ENCODE data around the gene CD248. TPM values are rescaled to one million over a fixed set of nuclear protein-coding genes. Genes with fewer than 3 reads are reported as not detected.

CD248 gene
- total RNA-seq, 1 experiment from 2014 or later: not detected

GRCh38 chr11:66329165-66329673, 12.4 kb upstream of the CD248 start:
- intact Hi-C loops (cut with micrococcal nuclease; ENCODE audit: unreplicated experiment): no loop called here
- H3F3A ChIP-seq (ENCODE audit: insufficient read depth, low read depth): peaks cover 10% of the 10 kb centered on the region; the same call in 1 of the 2 replicates
- no peak overlapping the region for H3K4me2 ChIP-seq
- TF ChIP-seq EZH2 (IDR thresholded peaks at IDR 0.05; ENCODE audit: low read depth) (no peak), CTCF (conservative IDR thresholded peaks at IDR 0.05) (no peak)
- no peak for DNase-seq
- no TSS peak for BruUV-seq (replicated peaks)
- H3K79me2 ChIP-seq (ENCODE audit: low read depth): no peaks in the 10 kb centered on the region
- H4K20me1 ChIP-seq (ENCODE audit: insufficient read depth): no peaks in the 10 kb centered on the region
- H3K4me1 ChIP-seq (replicated peaks; ENCODE audit: insufficient read depth): peaks cover 34% of the 10 kb centered on the region
- no peaks in the 10 kb centered on the region for H3K27me3 ChIP-seq (ENCODE audit: insufficient read depth, low read depth)
- H3K27ac ChIP-seq: no peak overlapping the region
- POLR2A ChIA-PET (ENCODE audit: unreplicated experiment): interaction anchor here (0.7 kb wide), 1 partner anchor 19 kb away, joined by 3 read pairs; no protein-coding TSS in a partner anchor
- no peak overlapping the region for H3K4me3 ChIP-seq
- no peaks in the 10 kb centered on the region for H3K36me3 ChIP-seq (ENCODE audit: low read depth)
- CTCF ChIA-PET: interaction anchor here (0.6 to 1.5 kb wide), 5 partner anchors 17 to 60 kb away, joined by 3 to 5 read pairs (median 3); no protein-coding TSS in a partner anchor
- no peaks in the 10 kb centered on the region for H3K9me3 ChIP-seq (ENCODE audit: insufficient read depth, low read depth)
- no peaks in the 10 kb centered on the region for H3K9me2 ChIP-seq (ENCODE audit: insufficient read depth)
- no peak overlapping the region for H2AFZ ChIP-seq

- peaks cover 10% of the 10 kb centered on the region; the same call in 1 of the 2 replicates for H3F3A ChIP-seq (ENCODE audit: insufficient read depth, low read depth)
- intact Hi-C loops (cut with micrococcal nuclease; ENCODE audit: unreplicated experiment): loop anchor here (1.0 kb wide), 1 partner anchor 16 kb away; no protein-coding TSS in a partner anchor
- no peak overlapping the region for H2AFZ ChIP-seq
- no peak for TF ChIP-seq EZH2 (IDR thresholded peaks at IDR 0.05; ENCODE audit: low read depth)
- peak; percentile 99 for TF ChIP-seq CTCF (conservative IDR thresholded peaks at IDR 0.05)
- no peak overlapping the region for H3K4me3 ChIP-seq
- H3K4me2 ChIP-seq: peak overlapping the region; percentile 45
- H3K27ac ChIP-seq: no peak overlapping the region
- no TSS peak for BruUV-seq (replicated peaks)
- H3K79me2 ChIP-seq (ENCODE audit: low read depth): no peaks in the 10 kb centered on the region
- H3K4me1 ChIP-seq (replicated peaks; ENCODE audit: insufficient read depth): peaks cover 34% of the 10 kb centered on the region
- ChIA-PET CTCF (interaction anchor here (0.6 to 1.5 kb wide), 6 partner anchors 16 to 101 kb away, joined by 3 to 8 read pairs (median 4); no protein-coding TSS in a partner anchor), POLR2A (ENCODE audit: unreplicated experiment) (interaction anchor here (0.7 kb wide), 1 partner anchor 20 kb away, joined by 3 read pairs; no protein-coding TSS in a partner anchor)
- H3K9me2 ChIP-seq (ENCODE audit: insufficient read depth): no peaks in the 10 kb centered on the region
- DNase-seq: peak; percentile 67 to 80
- H4K20me1 ChIP-seq (ENCODE audit: insufficient read depth): no peaks in the 10 kb centered on the region
- no peaks in the 10 kb centered on the region for H3K9me3 ChIP-seq (ENCODE audit: insufficient read depth, low read depth)
- H3K36me3 ChIP-seq (ENCODE audit: low read depth): no peaks in the 10 kb centered on the region
- no peaks in the 10 kb centered on the region for H3K27me3 ChIP-seq (ENCODE audit: insufficient read depth, low read depth)
These were observed 11.7 kb upstream of the CD248 start for GRCh38 chr11:66328302-66329144.

- Histone ChIP-seq H3K79me2 (ENCODE audit: low read depth) (no peaks in the 10 kb centered on the region), H3K27ac (no peak overlapping the region), H3K4me1 (replicated peaks; ENCODE audit: insufficient read depth) (peaks cover 34% of the 10 kb centered on the region), H3K9me2 (ENCODE audit: insufficient read depth) (no peaks in the 10 kb centered on the region), H2AFZ (no peak overlapping the region), H3K4me2 (no peak overlapping the region), H3K27me3 (ENCODE audit: insufficient read depth, low read depth) (no peaks in the 10 kb centered on the region), H3F3A (ENCODE audit: insufficient read depth, low read depth) (peaks cover 10% of the 10 kb centered on the region; the same call in 1 of the 2 replicates), H4K20me1 (ENCODE audit: insufficient read depth) (no peaks in the 10 kb centered on the region), H3K36me3 (ENCODE audit: low read depth) (no peaks in the 10 kb centered on the region), H3K9me3 (ENCODE audit: insufficient read depth, low read depth) (no peaks in the 10 kb centered on the region), H3K4me3 (no peak overlapping the region)
- CTCF ChIA-PET: no interaction called here
- intact Hi-C loops (cut with micrococcal nuclease; ENCODE audit: unreplicated experiment): loop anchor here (1.0 kb wide), 1 partner anchor 16 kb away; no protein-coding TSS in a partner anchor
- POLR2A ChIA-PET (ENCODE audit: unreplicated experiment): no interaction called here
- TF ChIP-seq EZH2 (IDR thresholded peaks at IDR 0.05; ENCODE audit: low read depth) (no peak), CTCF (conservative IDR thresholded peaks at IDR 0.05) (no peak)
- DNase-seq: no peak
- no TSS peak for BruUV-seq (replicated peaks)
These were observed 11.1 kb upstream of the CD248 start for GRCh38 chr11:66328031-66328301.
